Thyroid gland (tissue), 4 donors: ENCODE results near the gene GRIP2.

ENCODE experiments used
- CTCF ChIP-seq, 6 experiments: fragments of 200-600 bp in 3 of 6; fragments of 450-650 bp in 3 of 6; sonication (generic) in 3 of 6; IDR thresholded peaks; one replicate each; pipeline ENCODE4 v1.5.1; 2016 to 2019; ENCODE audit warnings: antibody characterized with exemption in 6 of 6, mild to moderate bottlenecking in 2 of 6, inconsistent platforms in 1 of 6, moderate library complexity in 1 of 6
- POLR2A ChIP-seq, 2 donors: fragments of 450-650 bp; IDR thresholded peaks; one replicate each; pipeline ENCODE4 v1.6.1; 2017; ENCODE audit warnings: antibody characterized with exemption in 2 of 2, mild to moderate bottlenecking in 2 of 2, moderate library complexity in 1 of 2

GRCh38 chr3:14520149-14520548 is 20.0 kb downstream of the GRIP2 start:
- no peak for TF ChIP-seq CTCF (IDR thresholded peaks at IDR 0.05)
- no peak for TF ChIP-seq POLR2A (IDR thresholded peaks at IDR 0.05)
